ENCODE measurements around the gene SNCG.
A peak's percentile ranks its signal among the peaks of the same experiment; 100 is the strongest.

Gene SNCG

GRCh38 chr10:86971232-86971991, 13.0 kb downstream of the SNCG start:
- no peak for DNase-seq (ENCODE audit: low spot score)
- Histone ChIP-seq H3K4ac (ENCODE audit: low read length) (peak overlapping the region; percentile 60), H3K36me3 (replicated peaks in 1 of 2; ENCODE audit: control insufficient read depth in 2 of 2, insufficient read depth in 2 of 2, low read length in 2 of 2) (no peaks in the 10 kb centered on the region), H3K4me1 (ENCODE audit: control insufficient read depth in 2 of 2, insufficient read depth in 1 of 2, low read depth in 1 of 2, low read length in 2 of 2) (peaks cover 14 to 24% of the 10 kb centered on the region in 2 donors), H3K9ac (ENCODE audit: low read depth, low read length, poor library complexity) (peak overlapping the region; percentile 78), H2AK5ac (ENCODE audit: low read depth, low read length) (peak overlapping the region; percentile 16), H3K27me3 (ENCODE audit: control insufficient read depth in 3 of 3, insufficient read depth in 3 of 3, low read depth in 1 of 3, low read length in 3 of 3) (peaks cover 0 to 8% (median 0%) of the 10 kb centered on the region in 3 experiments), H2AFZ (ENCODE audit: low read length) (peak overlapping the region; percentile 91), H3K18ac (ENCODE audit: low read length) (peak overlapping the region; percentile 96), H3K14ac (ENCODE audit: low read length) (no peak overlapping the region), H3K9me3 (replicated peaks in 1 of 2; ENCODE audit: control insufficient read depth in 2 of 2, insufficient read depth in 1 of 2, low read depth in 1 of 2, low read length in 2 of 2) (peaks cover 0 to 6% of the 10 kb centered on the region in 2 donors), H3K23ac (ENCODE audit: low read depth, low read length, poor library complexity) (peak overlapping the region; percentile 52), H4K91ac (ENCODE audit: low read depth, low read length, poor library complexity) (peak overlapping the region; percentile 11), H3K27ac (replicated peaks; ENCODE audit: low read length) (no peak overlapping the region), H3K4me3 (ENCODE audit: low read length in 2 of 2) (peak overlapping the region in 1 of 2 donors; percentile 79), H3K79me1 (ENCODE audit: low read depth, low read length) (no peaks in the 10 kb centered on the region), H3K4me2 (ENCODE audit: insufficient read depth, low read length, poor library complexity, severe bottlenecking) (peak overlapping the region; percentile 79), H2BK12ac (ENCODE audit: low read length) (no peak overlapping the region), H2BK5ac (ENCODE audit: low read length) (peak overlapping the region; percentile 76), H4K8ac (ENCODE audit: low read depth, low read length) (peak overlapping the region; percentile 84), H2BK15ac (ENCODE audit: low read length) (peak overlapping the region; percentile 90), H2BK120ac (ENCODE audit: low read depth, low read length) (peak overlapping the region; percentile 65)
- no CpG with 5 or more reads among the region's 66 CpGs for WGBS, 2 donors (ENCODE audit: extremely low coverage in 2 of 2, insufficient read length in 2 of 2, insufficient replicate concordance in 1 of 2)

DNA sequence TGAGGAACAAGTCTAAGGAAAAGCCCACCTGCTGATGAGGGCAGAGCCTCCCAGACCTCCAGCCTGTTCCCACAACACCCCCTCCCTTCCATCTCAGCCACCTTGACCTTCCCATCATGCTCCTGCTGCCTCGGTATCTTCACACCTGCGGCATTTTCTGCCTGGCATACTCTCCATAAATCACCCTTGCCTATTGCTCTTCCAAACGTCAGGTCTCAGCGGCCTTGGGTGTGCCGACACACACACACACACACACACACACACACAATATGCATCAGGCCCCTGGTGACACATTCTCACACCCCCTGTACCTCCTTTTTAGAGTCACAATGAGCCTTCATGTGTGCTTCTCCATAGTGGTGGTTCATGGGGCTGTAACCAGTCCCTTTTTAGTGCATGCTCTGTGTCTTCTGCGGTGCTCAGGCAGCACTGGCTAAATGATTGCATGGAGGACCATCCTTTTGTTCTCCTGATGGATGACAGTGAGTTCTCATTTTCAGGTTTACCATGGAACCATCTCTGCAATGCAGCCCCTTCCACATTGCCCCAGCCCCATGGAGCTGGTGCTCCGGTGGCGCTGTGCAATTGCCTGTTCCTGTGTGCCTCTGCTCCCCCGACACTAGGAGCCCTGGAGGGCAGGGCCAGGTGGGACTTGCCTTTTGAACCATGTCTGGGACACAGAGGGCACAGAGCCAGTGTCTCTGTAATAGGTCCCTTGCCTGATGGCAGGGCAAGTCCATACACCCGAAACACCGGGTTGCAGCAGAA, 14.4 kb downstream of the SNCG start:
- DNase-seq (ENCODE audit: low spot score): no peak
- Histone ChIP-seq H3K14ac (ENCODE audit: low read length) (no peak overlapping the region), H3K27ac (replicated peaks; ENCODE audit: low read length) (no peak overlapping the region), H3K9me3 (replicated peaks in 1 of 2; ENCODE audit: control insufficient read depth in 2 of 2, insufficient read depth in 1 of 2, low read depth in 1 of 2, low read length in 2 of 2) (peaks cover 0 to 6% of the 10 kb centered on the region in 2 donors), H2BK15ac (ENCODE audit: low read length) (no peak overlapping the region), H3K4me1 (ENCODE audit: control insufficient read depth in 2 of 2, insufficient read depth in 1 of 2, low read depth in 1 of 2, low read length in 2 of 2) (peaks cover 10 to 20% of the 10 kb centered on the region in 2 donors), H3K9ac (ENCODE audit: low read depth, low read length, poor library complexity) (no peak overlapping the region), H2BK12ac (ENCODE audit: low read length) (no peak overlapping the region), H3K4ac (ENCODE audit: low read length) (no peak overlapping the region), H2BK5ac (ENCODE audit: low read length) (no peak overlapping the region), H2BK120ac (ENCODE audit: low read depth, low read length) (no peak overlapping the region), H3K23ac (ENCODE audit: low read depth, low read length, poor library complexity) (no peak overlapping the region), H3K4me2 (ENCODE audit: insufficient read depth, low read length, poor library complexity, severe bottlenecking) (no peak overlapping the region), H4K8ac (ENCODE audit: low read depth, low read length) (no peak overlapping the region), H3K79me1 (ENCODE audit: low read depth, low read length) (no peaks in the 10 kb centered on the region), H3K4me3 (ENCODE audit: low read length in 2 of 2) (no peak overlapping the region), H3K36me3 (replicated peaks in 1 of 2; ENCODE audit: control insufficient read depth in 2 of 2, insufficient read depth in 2 of 2, low read length in 2 of 2) (no peaks in the 10 kb centered on the region), H2AK5ac (ENCODE audit: low read depth, low read length) (peak overlapping the region; percentile 16), H3K27me3 (ENCODE audit: control insufficient read depth in 3 of 3, insufficient read depth in 3 of 3, low read depth in 1 of 3, low read length in 3 of 3) (peaks cover 0 to 8% (median 0%) of the 10 kb centered on the region in 3 experiments), H4K91ac (ENCODE audit: low read depth, low read length, poor library complexity) (no peak overlapping the region), H2AFZ (ENCODE audit: low read length) (peak overlapping the region; percentile 75), H3K18ac (ENCODE audit: low read length) (no peak overlapping the region)
- WGBS, 2 donors (ENCODE audit: extremely low coverage in 2 of 2, insufficient read length in 2 of 2, insufficient replicate concordance in 1 of 2): no CpG with 5 or more reads among the region's 11 CpGs

GRCh38 chr10:86974484-86974883, 16.1 kb downstream of the SNCG start:
- no peak overlapping the region for H2BK15ac ChIP-seq (ENCODE audit: low read length)
- H3K18ac ChIP-seq (ENCODE audit: low read length): no peak overlapping the region
- no CpG with 5 or more reads among the region's 7 CpGs for WGBS, 2 donors (ENCODE audit: extremely low coverage in 2 of 2, insufficient read length in 2 of 2, insufficient replicate concordance in 1 of 2)
- H3K14ac ChIP-seq (ENCODE audit: low read length): no peak overlapping the region
- H2AFZ ChIP-seq (ENCODE audit: low read length): no peak overlapping the region
- H3K4me3 ChIP-seq (ENCODE audit: low read length in 2 of 2): no peak overlapping the region
- no peak overlapping the region for H4K91ac ChIP-seq (ENCODE audit: low read depth, low read length, poor library complexity)
- no peak for DNase-seq (ENCODE audit: low spot score)
- H3K9me3 ChIP-seq (replicated peaks in 1 of 2; ENCODE audit: control insufficient read depth in 2 of 2, insufficient read depth in 1 of 2, low read depth in 1 of 2, low read length in 2 of 2): peaks cover 0 to 6% of the 10 kb centered on the region in 2 donors
- H3K4ac ChIP-seq (ENCODE audit: low read length): no peak overlapping the region
- no peaks in the 10 kb centered on the region for H3K36me3 ChIP-seq (replicated peaks in 1 of 2; ENCODE audit: control insufficient read depth in 2 of 2, insufficient read depth in 2 of 2, low read length in 2 of 2)
- no peak overlapping the region for H3K9ac ChIP-seq (ENCODE audit: low read depth, low read length, poor library complexity)
- no peak overlapping the region for H2AK5ac ChIP-seq (ENCODE audit: low read depth, low read length)
- no peak overlapping the region for H4K8ac ChIP-seq (ENCODE audit: low read depth, low read length)
- H3K23ac ChIP-seq (ENCODE audit: low read depth, low read length, poor library complexity): no peak overlapping the region
- H2BK12ac ChIP-seq (ENCODE audit: low read length): no peak overlapping the region
- H3K4me1 ChIP-seq (ENCODE audit: control insufficient read depth in 2 of 2, insufficient read depth in 1 of 2, low read depth in 1 of 2, low read length in 2 of 2): peaks cover 6 to 16% of the 10 kb centered on the region in 2 donors
- no peak overlapping the region for H2BK120ac ChIP-seq (ENCODE audit: low read depth, low read length)
- no peak overlapping the region for H3K27ac ChIP-seq (replicated peaks; ENCODE audit: low read length)
- H3K27me3 ChIP-seq (ENCODE audit: control insufficient read depth in 3 of 3, insufficient read depth in 3 of 3, low read depth in 1 of 3, low read length in 3 of 3): peaks cover 0 to 8% (median 0%) of the 10 kb centered on the region in 3 experiments
- H3K4me2 ChIP-seq (ENCODE audit: insufficient read depth, low read length, poor library complexity, severe bottlenecking): no peak overlapping the region
- no peaks in the 10 kb centered on the region for H3K79me1 ChIP-seq (ENCODE audit: low read depth, low read length)
- no peak overlapping the region for H2BK5ac ChIP-seq (ENCODE audit: low read length)

Measured in neuronal stem cell (in vitro differentiated cells).